ENCODE measurements around the gene ISYNA1.
"Not testable (repeated sequence)": the region's sequence is repeated elsewhere in the genome, so short reads cannot be mapped to it uniquely, and the experiment has no call there.

The ISYNA1 gene

DNA sequence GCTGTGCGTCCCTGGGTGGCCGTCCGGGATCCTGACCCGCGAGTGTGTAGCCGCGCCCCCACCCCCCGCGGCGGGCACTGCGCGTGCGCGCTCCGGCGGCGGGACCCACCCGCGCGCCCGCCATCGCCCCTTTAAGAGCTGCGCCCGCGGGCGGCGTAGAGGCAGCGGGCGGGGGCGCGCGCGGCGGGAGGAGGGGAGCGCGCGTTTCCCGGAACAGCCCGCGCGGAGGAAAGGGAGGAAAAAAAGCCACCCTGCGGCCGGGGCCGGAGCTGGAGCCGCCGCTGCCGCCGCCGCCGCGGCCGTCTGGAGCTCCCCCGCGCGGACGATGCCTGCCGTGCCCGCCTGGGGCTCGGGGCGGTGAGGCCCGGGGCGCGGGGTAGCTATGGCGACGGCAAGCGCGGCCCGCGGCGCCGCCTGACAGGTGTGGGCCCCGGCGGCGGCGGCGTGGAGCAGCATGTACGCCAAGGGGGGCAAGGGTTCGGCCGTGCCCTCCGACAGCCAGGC lies 18.7 kb downstream of the ISYNA1 start, which contains the start of gene SSBP4:
TSS of gene SSBP4 (plus strand) at position 204 of the 504 bp plus-strand sequence. CDS start at position 455, 251 bp downstream.
- DNase-seq (ENCODE audit: low spot score): peak; percentile 66

DNA sequence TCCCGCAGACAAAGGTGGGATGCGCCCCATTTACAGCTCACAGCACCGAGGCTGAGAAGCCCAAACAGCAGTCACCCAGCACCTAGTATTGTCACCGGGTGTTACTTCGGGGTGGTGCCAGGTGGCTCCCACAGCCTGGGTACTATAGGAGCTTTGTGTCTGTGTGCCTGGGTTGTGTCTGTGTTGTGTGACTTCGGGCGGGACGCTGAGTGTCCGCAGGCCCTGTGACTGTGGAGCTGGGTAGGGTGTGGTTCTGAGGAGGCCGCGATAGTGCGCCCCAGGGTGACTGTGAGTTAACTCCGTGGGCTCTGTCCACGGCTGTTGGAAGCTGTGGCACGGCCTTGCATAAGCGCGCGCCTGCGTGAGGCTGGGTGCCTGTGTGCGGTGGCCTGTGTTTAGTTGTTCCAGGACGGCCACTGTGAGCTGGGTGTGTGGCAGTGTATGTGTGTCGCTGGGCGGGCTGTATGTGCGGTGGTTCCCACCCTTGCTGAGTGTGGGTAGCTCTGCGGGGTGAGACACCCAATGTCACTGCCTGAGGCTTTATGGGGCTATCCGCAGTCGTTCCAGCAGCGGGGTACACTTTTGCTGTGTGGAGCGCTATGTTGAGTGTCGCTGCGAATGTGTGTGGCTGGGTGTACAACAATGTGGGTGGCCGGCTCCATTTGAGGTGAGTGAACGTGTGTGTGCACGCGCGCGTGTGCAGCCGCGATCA lies 19.3 kb downstream of the ISYNA1 start:
- DNase-seq (ENCODE audit: low spot score): peak; percentile 57

DNA sequence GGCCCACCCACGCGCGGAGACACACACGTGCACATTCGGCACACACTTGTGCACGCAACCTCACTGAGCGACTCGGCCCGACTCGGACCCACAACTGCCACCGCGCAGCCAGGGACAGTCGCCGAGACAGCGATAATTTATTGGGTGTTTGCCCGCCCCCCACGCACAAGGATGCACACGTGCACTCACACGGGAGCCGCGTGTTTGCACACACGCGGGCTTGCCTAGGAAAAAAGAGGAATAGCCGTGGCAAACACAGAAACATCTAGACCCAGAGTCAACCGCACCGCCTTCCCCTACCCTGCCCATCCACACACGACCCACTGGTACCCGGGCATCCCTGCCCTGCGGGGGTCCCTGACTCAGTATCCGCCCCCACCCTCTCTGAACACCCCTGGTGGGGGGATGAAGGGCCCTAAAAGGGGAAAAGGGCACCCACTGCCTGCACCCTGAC lies 19.9 kb downstream of the ISYNA1 start:
- no peak for DNase-seq (ENCODE audit: low spot score)

DNA sequence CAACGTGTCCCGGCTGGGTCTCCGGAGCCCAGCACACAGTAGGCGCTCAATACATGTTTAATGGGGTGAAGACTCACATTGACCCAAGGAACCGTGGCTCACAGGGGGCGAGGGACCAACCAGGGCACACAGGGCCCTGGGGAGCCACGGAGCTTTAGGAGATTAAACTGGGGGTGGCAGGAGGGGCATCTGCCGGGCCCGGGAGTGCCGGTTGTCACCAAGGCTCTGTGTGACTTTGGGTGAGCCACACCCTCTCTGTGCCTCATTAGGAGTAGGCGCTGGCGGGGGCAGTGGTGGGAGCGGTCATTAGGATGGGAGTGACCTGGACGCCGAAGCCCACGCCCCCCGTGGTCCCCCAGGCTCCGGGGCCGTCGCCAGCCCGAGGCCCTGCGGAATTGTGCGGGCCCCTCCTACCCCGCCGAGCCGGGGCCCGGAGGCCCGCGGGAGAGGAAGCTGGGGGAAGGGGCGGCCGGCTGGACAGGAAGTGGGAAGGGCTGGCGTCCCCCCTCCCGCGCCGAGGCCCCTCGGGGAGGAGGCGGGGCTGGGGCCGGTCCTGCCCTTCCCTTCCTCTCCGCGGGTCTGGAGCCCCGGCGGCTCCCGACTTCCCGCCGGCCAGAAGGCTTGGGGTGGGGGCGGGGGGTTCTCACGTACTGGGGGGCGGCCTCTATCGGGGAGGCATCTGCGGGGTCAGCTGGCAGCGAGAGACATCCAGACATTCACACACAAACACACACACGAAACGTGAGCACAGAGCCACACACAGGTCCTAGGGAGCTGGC lies 20.5 kb downstream of the ISYNA1 start:
- peak; percentile 83 for DNase-seq (ENCODE audit: low spot score)

DNA sequence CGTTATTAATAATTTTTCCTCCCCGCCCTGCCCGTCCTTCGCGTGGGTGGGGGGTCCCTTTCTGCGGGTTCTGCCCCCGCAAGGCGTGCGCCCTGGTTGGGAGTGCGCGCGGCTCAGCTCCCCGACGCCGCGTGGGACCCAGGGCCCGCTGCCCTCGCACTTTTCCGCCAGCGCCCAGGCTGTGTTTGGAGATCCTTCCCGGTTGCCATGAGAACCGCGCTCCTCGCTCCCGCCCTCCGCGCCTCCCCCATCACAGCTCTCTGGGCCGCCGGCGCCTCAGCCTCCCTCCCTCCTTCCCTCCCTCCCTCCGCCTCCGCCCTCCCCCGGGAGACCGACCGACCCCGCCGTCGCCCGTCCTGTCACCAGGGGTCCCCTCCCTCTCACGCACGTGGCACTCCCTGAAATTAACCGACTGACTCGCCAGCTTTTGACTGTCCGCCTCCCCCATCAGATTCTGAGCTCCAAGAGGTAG lies 21.1 kb downstream of the ISYNA1 start:
- peak; percentile 84 for DNase-seq (ENCODE audit: low spot score)

DNA sequence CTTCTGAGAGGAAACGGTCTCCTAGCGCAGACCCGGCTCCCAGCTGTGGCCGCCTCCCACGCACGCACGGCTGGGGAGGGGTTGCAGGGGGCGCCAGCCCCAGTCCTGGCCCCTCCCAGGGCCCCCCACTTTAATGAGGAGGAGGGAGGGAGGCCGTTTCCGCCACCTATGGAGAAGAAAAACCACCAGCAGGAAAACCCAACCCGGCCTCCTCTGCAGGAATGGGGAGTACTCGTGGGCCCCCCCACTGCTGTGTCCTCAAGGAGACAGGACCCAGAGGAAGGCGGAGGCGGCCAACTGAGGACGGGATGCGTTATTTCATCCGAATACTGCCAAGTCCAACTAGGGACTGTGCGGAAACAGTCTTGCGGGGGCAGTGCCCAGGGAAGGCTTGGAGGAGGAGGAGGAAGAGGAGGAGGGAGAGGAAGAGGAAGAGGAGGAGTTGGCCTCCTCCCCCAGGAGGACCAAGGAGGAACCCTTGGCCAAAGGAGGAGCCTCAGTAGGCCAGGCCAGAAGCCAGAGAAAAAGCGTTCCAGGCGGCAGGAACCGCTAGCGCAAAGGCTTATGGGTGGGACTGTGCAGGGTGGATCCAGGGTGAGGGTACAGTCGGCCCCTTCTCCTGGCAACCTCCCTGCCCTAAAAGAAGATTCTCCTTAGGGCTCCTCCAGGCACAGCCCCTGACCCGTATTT lies 22.6 kb downstream of the ISYNA1 start:
- DNase-seq (ENCODE audit: low spot score): no peak

DNA sequence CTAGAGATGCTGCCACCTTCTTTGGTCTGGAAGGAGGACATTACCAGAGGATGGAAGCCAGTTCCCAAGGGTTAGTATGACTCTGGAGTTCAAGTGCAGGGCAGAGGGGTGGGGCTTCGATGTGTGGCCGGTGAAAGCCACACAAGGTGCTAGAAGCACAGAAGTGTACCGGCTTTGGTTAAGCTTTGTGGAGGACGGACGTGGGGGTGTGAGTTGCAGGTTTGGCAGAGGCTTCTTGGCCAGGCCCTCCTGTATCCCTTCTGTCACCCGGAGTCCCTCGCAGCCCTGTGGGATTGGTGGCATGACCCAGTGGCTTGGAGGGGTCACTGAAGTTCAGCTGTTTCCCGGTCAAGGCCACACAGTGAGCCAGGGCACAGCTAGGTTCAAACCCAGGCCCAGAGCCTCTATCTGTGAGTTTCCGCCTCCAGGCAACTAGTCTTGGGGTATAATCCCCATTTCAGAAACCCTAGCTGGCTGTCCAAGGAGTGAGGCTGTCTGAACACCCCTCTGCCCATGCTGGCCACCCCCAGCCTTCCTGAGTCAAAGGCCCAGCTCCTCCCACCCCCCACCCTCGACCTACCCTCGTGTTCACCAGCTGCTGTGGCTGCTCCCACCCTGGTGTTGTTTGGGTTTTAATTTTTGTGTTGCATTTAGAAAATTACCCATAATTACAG lies 23.3 kb downstream of the ISYNA1 start:
- DNase-seq (ENCODE audit: low spot score): peak; percentile 60

DNA sequence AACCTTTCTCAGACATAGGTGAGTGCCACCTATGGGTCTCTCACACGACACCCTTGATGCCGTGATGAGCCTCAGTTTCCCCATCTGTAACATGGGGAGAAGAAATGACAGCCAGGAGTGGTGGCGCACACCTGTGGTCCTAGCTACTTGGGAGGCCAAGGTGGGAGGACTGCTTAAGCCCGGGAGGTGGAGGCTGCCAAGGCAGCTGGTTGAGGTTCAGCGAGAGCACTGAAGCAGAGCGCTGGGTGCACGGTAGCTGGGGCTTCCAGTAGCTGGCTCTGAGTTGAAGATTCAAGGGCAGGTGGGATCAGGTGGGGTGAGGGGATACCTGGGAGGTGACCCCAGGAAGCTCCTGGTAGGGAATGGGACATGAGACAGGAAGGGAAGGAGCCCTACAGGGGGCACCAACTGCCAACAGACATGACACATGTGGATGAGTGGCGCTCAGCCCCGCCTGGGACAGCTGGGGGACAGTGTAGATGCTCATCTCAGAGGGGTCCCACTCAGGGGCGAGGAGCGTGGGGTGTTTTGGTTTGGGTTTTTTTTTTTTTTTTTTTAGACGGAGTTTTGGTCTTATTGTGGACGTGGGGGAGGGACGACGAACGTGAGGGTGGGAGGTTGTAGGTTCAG lies 25.2 kb downstream of the ISYNA1 start:
- DNase-seq (ENCODE audit: low spot score): no peak

DNA sequence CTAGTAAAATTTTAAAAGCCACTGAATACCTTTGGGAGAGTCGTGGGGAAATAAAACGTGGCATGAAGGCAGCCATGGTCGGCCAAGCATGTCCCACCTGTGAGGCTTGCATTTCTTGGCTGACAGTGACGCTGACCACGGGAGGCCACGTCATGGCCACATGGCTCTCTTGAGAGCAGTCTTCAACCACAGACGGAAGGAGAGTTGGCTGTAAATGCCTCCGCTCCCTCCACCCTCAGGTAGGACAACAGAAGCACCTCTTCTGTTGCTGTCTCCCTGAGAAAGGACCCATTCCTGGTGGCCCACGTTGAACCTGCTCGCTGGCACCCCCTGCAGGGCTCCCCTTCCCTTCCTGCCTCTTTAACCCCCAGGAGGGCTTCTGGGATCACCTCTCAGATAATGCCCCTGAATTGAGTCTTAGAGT lies 29.9 kb downstream of the ISYNA1 start:
- DNase-seq (ENCODE audit: low spot score): peak; percentile 38

DNA sequence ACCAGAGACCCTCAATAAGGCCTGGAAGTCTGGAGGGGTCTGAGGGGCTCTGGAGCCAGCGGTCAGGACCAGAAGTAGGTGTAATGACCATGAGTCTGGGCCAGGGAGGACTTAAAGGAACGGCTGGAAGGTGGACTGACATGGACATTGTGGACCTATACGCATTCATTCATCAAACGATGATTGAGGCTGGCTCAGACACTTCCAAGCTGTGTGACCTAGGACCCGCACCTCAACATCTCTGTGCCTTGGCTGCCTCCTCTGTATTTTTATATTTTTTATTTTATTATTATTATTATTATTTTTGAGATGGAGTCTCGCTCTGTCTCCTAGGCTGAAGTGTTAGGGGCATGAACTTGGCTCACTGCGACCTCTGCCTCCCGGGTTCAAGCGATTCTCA lies 31.2 kb downstream of the ISYNA1 start:
- DNase-seq (ENCODE audit: low spot score): no peak

DNA sequence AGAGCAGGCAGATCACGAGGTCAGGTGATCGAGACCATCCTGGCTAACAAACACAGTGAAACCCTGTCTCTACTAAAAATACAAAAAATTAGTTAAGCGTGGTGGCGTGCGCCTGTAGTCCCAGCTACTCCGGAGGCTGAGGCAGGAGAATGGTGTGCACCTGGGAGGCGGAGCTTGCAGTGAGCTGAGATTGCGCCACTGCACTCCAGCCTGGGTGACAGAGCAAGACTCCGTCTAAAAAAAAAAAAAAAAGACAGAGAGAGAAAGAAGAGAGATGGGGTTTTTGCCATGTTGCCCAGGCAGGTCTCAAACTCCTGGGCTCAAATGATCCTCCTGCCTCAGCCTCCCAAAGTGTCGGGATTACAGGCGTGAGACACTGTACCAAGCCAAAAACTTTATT lies 32.2 kb downstream of the ISYNA1 start:
- not testable (repeated sequence) for DNase-seq (ENCODE audit: low spot score)

DNA sequence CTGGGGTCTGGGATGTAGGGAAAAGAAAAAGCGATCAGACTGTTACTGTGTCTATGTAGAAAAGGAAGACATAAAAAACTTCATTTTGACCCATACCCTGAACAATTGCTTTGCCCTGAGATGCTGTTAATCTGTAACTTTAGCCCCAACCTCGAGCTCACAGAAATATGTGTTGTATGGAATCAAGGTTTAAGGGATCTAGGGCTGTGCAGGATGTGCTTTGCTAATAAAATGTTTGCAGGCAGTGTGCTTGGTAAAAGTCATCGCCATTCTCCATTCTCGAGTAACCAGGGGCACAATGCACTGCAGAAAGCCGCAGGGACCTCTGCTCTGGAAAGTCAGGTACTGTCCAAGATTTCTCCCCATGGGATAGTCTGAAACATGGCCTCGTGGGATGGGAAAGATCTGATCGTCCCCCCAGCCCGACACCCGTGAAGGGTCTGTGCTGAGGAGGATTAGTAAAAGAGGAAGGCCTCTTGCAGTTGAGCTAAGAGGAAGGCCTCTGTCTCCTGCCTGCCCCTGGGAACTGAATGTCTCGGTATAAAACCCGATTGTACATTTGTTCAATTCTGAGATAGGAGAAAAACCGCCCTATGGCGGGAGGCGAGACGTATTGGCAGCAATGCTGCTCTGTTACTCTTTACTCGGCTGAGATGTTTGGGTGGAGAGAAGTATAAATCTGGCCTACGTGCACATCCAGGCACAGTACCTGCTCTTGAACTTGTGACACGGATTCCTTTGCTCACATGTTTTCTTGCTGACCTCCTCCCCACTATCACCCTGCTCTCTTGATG lies 35.3 kb downstream of the ISYNA1 start:
- not testable (repeated sequence) for DNase-seq (ENCODE audit: low spot score)

DNA sequence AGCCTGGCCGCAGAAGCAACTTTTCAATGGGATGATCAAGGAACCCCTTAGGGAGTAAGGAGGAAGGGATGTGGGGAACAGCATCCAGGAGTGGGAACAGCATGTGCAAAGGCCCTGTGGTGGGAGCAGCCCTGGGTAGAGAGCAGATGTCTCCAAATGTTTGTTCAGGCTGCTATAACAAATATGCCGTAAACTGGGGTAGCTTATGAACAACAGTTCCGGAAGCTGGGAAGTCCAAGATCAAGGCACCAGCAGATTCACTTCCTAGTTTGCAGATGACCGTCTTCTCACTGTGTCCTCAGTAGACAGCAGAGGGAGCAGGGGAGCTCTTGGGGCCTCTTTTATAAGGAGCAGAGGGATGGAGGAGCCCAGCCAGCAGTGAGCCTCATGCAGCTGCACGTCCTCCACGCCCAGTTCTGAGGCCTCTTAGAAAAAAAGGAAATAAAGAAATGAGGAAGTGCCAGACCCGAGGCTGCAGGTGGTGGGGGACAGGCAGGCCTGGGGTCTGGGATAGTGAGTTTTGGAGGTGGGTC lies 36.3 kb downstream of the ISYNA1 start:
- DNase-seq (ENCODE audit: low spot score): peak; percentile 68

DNA sequence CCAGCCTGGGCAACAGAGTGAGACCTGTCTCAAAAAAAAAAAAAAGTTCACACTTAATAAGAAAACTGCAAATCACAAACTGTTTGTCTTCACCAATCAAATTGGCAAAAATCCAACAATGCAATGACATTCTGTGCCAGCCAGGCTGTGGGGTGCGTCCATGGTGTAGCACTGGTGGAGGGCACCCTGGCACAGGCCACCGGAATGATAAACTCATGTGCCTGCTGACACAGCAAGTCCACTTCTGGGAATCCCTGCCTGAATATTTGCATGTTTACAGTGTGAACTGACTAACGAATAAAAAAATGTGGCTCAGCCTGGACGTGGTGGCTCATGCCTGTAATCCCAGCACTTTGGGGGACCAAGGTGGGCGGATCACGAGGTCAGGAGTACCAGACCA lies 38.9 kb downstream of the ISYNA1 start:
- DNase-seq (ENCODE audit: low spot score): no peak

DNA sequence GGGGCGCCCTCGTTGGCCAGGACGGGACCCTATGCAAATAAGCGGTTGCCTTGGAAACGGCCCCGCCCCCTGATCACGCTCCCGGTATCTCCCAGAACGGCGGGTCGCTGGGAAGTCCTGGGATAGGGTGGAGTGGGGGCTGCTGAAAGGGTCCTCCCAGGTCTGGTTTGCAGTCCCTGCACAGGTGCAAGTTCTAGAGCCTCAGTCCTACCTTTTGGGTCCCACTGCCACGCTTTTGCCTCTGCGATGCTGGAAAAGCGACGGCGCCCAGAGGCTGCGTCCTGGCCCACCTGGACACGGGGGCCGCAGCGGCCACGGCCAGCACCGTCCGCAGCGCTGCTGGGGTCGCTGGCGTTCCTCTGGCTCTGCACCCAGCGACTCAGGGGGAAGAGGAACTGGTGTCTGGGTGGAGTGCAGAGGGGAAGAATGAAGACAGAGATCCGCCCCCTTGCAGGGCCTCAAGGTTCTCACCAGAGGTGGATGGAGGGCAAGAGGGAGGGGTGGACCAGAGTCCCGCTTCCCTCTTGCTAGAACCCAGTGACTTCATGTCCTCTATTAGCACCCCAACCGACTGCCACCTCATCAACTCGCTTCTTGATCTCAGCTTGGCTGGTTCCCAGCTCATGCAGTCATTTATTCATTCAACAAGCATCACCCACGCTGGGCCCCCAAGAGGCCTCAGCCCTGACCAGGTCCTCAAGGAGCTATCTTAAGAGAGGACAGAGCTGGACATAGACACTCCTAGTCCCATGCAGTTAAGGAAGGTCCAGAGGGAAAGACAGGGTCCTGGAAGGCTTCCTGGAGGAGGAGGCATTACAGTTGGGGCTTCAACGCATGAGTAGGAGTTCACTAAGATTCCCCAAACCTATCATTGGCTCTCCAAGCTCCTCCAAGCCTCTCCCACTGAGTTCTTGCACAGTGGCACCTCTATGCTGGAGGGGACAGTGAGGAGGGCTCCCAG lies 40.4 kb downstream of the ISYNA1 start, which contains the start of gene LRRC25:
TSS of gene LRRC25 (minus strand) at position 381 of the 961 bp plus-strand sequence. CDS start 659 bp downstream, outside the sequence.
- DNase-seq (ENCODE audit: low spot score): no peak

DNA sequence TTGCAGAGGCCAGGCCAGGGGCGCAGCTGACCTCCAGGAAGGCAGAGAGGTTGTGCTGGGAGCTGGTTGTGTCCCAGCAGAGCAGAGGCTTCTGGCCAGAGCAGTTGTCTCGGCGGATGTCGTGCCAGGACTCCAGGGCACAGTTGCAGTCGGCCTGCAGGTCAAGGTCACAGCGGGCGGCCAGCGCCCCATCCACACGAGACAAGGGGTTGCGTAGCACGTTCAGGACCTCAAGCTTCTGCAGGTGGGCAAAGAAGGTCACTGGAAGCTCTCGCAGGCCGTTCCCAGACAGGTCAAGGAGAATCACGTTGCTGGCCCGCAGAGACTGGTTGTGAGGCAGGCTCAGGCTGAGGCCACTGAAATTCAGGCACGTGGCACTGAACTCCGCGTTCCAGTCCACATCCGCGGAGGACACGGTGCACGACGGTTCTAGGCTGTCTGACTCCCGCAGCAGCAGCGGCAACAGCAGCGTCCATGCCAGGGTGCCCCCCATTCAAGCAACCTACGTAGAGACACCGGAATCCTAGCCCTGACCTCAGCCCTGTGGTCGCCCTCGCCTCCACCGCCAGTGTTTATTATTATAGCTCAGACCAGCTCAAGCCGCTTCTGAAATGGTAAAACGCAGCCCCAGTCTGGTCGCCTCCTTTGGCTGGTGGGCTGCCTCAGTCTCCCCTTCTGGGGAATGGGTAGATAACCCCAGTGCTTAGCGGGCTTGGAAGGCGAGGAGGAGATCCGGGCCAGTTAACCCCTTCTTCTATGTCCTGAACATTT lies 41.3 kb downstream of the ISYNA1 start:
- DNase-seq (ENCODE audit: low spot score): no peak

DNA sequence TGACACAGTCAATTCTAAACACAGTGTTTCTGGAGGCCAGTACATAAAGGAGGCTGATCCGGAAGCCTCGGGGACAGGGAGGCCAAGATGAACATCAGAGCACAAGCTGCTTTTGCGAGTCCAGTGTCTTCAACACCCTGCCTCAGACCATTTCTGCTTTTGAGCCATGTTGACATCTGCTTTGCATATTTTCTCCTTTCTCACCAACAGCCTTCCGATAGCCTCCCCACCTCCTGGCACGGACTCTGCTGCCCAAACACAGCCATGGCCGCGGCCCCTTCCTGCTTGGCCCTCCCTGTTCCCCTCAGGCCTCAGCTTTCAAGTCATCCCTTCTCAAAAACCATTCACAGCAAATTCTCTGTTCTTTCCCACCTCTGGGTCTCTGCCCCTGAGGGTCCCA lies 44.1 kb downstream of the ISYNA1 start:
- no peak for DNase-seq (ENCODE audit: low spot score)

DNA sequence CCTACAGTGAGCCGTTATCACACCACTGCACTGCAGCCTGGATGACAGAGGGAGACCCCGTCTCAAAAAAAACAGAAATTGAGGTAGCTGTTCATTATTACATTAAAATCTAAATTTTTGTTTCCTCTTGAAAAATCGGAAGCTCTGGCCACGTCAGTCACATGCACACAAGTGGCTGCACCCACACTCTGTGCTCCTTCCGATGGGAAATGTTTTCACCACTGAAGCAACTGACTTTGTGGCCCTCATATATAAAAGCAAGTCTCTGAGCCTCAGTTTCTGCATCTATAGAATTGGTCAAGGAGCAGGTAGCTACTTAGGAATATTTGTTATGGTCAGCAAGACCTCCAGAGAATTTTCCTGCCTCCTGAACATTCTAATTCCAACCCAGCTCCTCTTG lies 45.0 kb downstream of the ISYNA1 start:
- no peak for DNase-seq (ENCODE audit: low spot score)
